Measurements from ENCODE around the gene TRIM24.

DNA sequence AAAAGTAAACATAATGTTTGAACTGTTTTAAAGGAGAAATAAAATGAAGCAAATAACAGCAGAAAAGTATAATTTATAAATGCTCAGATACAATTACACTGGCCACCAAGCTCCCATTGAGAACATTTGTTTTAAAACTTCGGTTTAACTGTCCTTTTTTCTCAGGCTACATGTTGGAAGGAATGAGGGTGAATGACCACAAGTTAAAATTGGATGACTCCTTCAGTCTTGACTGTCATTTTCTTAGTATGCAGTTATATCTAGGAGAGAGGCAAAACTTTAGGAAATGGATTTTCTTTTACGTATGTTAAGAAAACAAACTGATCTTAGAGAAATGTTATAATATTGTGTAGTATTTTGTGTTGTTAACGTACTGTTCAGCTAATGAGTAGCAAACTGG, 5.0 kb downstream of the TRIM24 start:
- TF ChIP-seq CTCF (IDR thresholded peaks at IDR 0.05; ENCODE audit: insufficient read depth, low read depth, low read length), result no peak
- TF ChIP-seq EZH2 (IDR thresholded peaks at IDR 0.05; ENCODE audit: insufficient read depth, low read length), result no peak

All from astrocyte (in vitro differentiated cells and primary cell).